ENCODE results near the gene EXOC2. TPM values are rescaled to one million over a fixed set of nuclear protein-coding genes. Genes with fewer than 3 reads are reported as not detected.

Gene EXOC2
- 29.2 and 34.8 TPM in 2 replicates for total RNA-seq

- Histone ChIP-seq H3K27me3 (ENCODE audit: control insufficient read depth, insufficient read depth, low read length) (no peaks in the 10 kb centered on the region), H3K36me3 (ENCODE audit: control insufficient read depth, insufficient read depth, low read length) (peaks cover 4% of the 10 kb centered on the region), H3K4me3 (ENCODE audit: low read depth, low read length) (peak within 1 kb of the TSS; percentile 91)
- FAIRE-seq (no peak), DNase-seq (ENCODE audit: low read depth) (peak; percentile 54)
- TF ChIP-seq CTCF (IDR thresholded peaks at IDR 0.05; ENCODE audit: insufficient read depth, low read length, severe bottlenecking): no peak
Measured at GRCh38 chr6:692858-693722, at the start of gene EXOC2. TSS of gene EXOC2 (minus strand) at chr6:693139. CDS start at chr6:637818, 55,321 bp downstream.

- Histone ChIP-seq H3K27me3 (ENCODE audit: control insufficient read depth, insufficient read depth, low read length) (no peaks in the 10 kb centered on the region), H3K4me3 (ENCODE audit: low read depth, low read length) (no peak overlapping the region), H3K36me3 (ENCODE audit: control insufficient read depth, insufficient read depth, low read length) (no peaks in the 10 kb centered on the region)
- TF ChIP-seq CTCF (IDR thresholded peaks at IDR 0.05; ENCODE audit: insufficient read depth, low read length, severe bottlenecking): no peak
- no peak for DNase-seq (ENCODE audit: low read depth)
- FAIRE-seq: no peak
Measured at GRCh38 chr6:741410-742339, 48.7 kb upstream of the EXOC2 start.

GRCh38 chr6:736657-737446 lies 43.9 kb upstream of the EXOC2 start:
- no peak for TF ChIP-seq CTCF (IDR thresholded peaks at IDR 0.05; ENCODE audit: insufficient read depth, low read length, severe bottlenecking)
- H3K27me3 ChIP-seq (ENCODE audit: control insufficient read depth, insufficient read depth, low read length): no peaks in the 10 kb centered on the region
- FAIRE-seq (no peak), DNase-seq (ENCODE audit: low read depth) (no peak)
- H3K4me3 ChIP-seq (ENCODE audit: low read depth, low read length): no peak overlapping the region
- no peaks in the 10 kb centered on the region for H3K36me3 ChIP-seq (ENCODE audit: control insufficient read depth, insufficient read depth, low read length)

GRCh38 chr6:733431-734219 lies 40.7 kb upstream of the EXOC2 start:
- no peak for TF ChIP-seq CTCF (IDR thresholded peaks at IDR 0.05; ENCODE audit: insufficient read depth, low read length, severe bottlenecking)
- DNase-seq (ENCODE audit: low read depth) (no peak), FAIRE-seq (no peak)
- H3K36me3 ChIP-seq (ENCODE audit: control insufficient read depth, insufficient read depth, low read length): no peaks in the 10 kb centered on the region
- no peaks in the 10 kb centered on the region for H3K27me3 ChIP-seq (ENCODE audit: control insufficient read depth, insufficient read depth, low read length)
- no peak overlapping the region for H3K4me3 ChIP-seq (ENCODE audit: low read depth, low read length)

GRCh38 chr6:731924-732323 lies 39.0 kb upstream of the EXOC2 start:
- H3K36me3 ChIP-seq (ENCODE audit: control insufficient read depth, insufficient read depth, low read length): no peaks in the 10 kb centered on the region
- no peak for FAIRE-seq
- H3K27me3 ChIP-seq (ENCODE audit: control insufficient read depth, insufficient read depth, low read length): no peaks in the 10 kb centered on the region
- no peak overlapping the region for H3K4me3 ChIP-seq (ENCODE audit: low read depth, low read length)
- TF ChIP-seq CTCF (IDR thresholded peaks at IDR 0.05; ENCODE audit: insufficient read depth, low read length, severe bottlenecking): no peak
- no peak for DNase-seq (ENCODE audit: low read depth)
